Gastrocnemius medialis (tissue), 4 donors: ENCODE measurements around the gene SEC23A. TPM values are rescaled to one million over a fixed set of nuclear protein-coding genes. Genes with fewer than 3 reads are reported as not detected.
"Not testable (repeated sequence)": the region's sequence is repeated elsewhere in the genome, so short reads cannot be mapped to it uniquely, and the experiment has no call there.

ENCODE experiments used
- ATAC-seq, 2 donors: fragments of 150-250 bp; one replicate each; pipeline ENCODE4 v1.9.1; 2016
- DNase-seq, 2 donors: peaks; one replicate each; pipeline ENCODE4 v3.0.0-alpha.2; 2019
- H3K27ac ChIP-seq, 4 donors: fragments of 200-600 bp; sonication (generic); 1 replicate in 1 of 4; 2 replicates in 3 of 4; pipeline ENCODE4 v1.5.1; 2016 to 2018; ENCODE audit warnings: mild to moderate bottlenecking in 2 of 4, moderate library complexity in 1 of 4
- H3K27me3 ChIP-seq, 3 donors: fragments of 200-600 bp; sonication (generic) in 2 of 3; 1 replicate in 1 of 3; 2 replicates in 2 of 3; pipeline versions ENCODE4 v1.5.1 to v1.6.0; 2016 to 2019; ENCODE audit warnings: mild to moderate bottlenecking in 1 of 3, moderate library complexity in 1 of 3
- H3K36me3 ChIP-seq, 2 donors: fragments of 200-600 bp; sonication (generic) in 1 of 2; one replicate each; pipeline ENCODE4 v1.5.1; 2017 to 2018
- H3K4me1 ChIP-seq, 2 donors: fragments of 200-600 bp; sonication (generic) in 1 of 2; one replicate each; pipeline ENCODE4 v1.5.1; 2016 to 2017; ENCODE audit warnings: mild to moderate bottlenecking in 2 of 2
- H3K4me3 ChIP-seq, 4 donors: fragments of 200-600 bp; sonication (generic) in 3 of 4; 1 replicate in 1 of 4; 2 replicates in 3 of 4; pipeline ENCODE4 v1.5.1; 2016 to 2019; ENCODE audit warnings: mild to moderate bottlenecking in 2 of 4
- H3K9me3 ChIP-seq, 3 donors: fragments of 200-600 bp; sonication (generic) in 2 of 3; 1 replicate in 1 of 3; 2 replicates in 2 of 3; pipeline ENCODE4 v1.5.1; 2016 to 2019
- CTCF ChIP-seq, 5 experiments: fragments of 450-650 bp in 3 of 5; fragments of 200-600 bp in 2 of 5; sonication (generic) in 2 of 5; IDR thresholded peaks in 4 of 5; conservative IDR thresholded peaks in 1 of 5; 1 replicate in 4 of 5; 2 replicates in 1 of 5; pipeline ENCODE4 v1.5.1; 2016 to 2019; ENCODE audit warnings: antibody characterized with exemption in 5 of 5, mild to moderate bottlenecking in 3 of 5, moderate library complexity in 3 of 5
- POLR2A ChIP-seq, 2 donors: fragments of 450-650 bp; IDR thresholded peaks; one replicate each; pipeline ENCODE4 v1.6.1; 2017; ENCODE audit warnings: antibody characterized with exemption in 2 of 2, mild to moderate bottlenecking in 2 of 2, moderate library complexity in 2 of 2
- in situ Hi-C, 4 donors: fragments of 200-750 bp; cut with MboI; loops; one replicate each; pipeline versions ENCODE4 v1.15.0 to v1.8.0; 2017; ENCODE audit warnings: low sequenced_read_pairs in 4 of 4
- intact Hi-C: fragments of 100-400 bp; cut with DNase I; formaldehyde crosslinking; loops from one replicate; pipeline ENCODE4 v1.15.1; 2023; ENCODE audit warnings: low total_unique reads
- total RNA-seq, 4 donors: library from RNA; depleted of rRNA; stranded (reverse); fragments of >200 nt; gene quantifications; one replicate each; pipeline versions ENCODE4 v1.1.0 to v1.2.3, GENCODE V29; 2016

SEC23A gene
- total RNA-seq, 4 donors from 2014 or later: 79.9 to 183 (median 93.9) TPM

- DNase-seq (no peak), ATAC-seq (no peak)
- no peak overlapping the region for H3K4me3 ChIP-seq
- intact Hi-C loops: no loop called here
- no peaks in the 10 kb centered on the region for H3K27me3 ChIP-seq
- no peak overlapping the region for H3K27ac ChIP-seq
- H3K36me3 ChIP-seq: peaks cover 0 to 21% of the 10 kb centered on the region in 2 donors
- in situ Hi-C loops: no loop called here
- no peaks in the 10 kb centered on the region for H3K9me3 ChIP-seq
- H3K4me1 ChIP-seq: no peaks in the 10 kb centered on the region
- TF ChIP-seq POLR2A (IDR thresholded peaks at IDR 0.05): no peak
- TF ChIP-seq CTCF (IDR thresholded peaks at IDR 0.05 in 4 of 5, conservative IDR thresholded peaks at IDR 0.05 in 1 of 5): no peak
Measured at GRCh38 chr14:39028620-39029019, 74.4 kb downstream of the SEC23A start.

GRCh38 chr14:39025810-39026627 lies 77.0 kb downstream of the SEC23A start:
- Histone ChIP-seq H3K9me3 (no peaks in the 10 kb centered on the region), H3K36me3 (peaks cover 0 to 13% of the 10 kb centered on the region in 2 donors), H3K27ac (no peak overlapping the region), H3K27me3 (no peaks in the 10 kb centered on the region), H3K4me1 (no peaks in the 10 kb centered on the region), H3K4me3 (no peak overlapping the region)
- in situ Hi-C loops: no loop called here
- no peak for TF ChIP-seq POLR2A (IDR thresholded peaks at IDR 0.05)
- no peak for TF ChIP-seq CTCF (IDR thresholded peaks at IDR 0.05 in 4 of 5, conservative IDR thresholded peaks at IDR 0.05 in 1 of 5)
- ATAC-seq: no peak
- no peak for DNase-seq
- intact Hi-C loops: no loop called here

- ATAC-seq: no peak
- TF ChIP-seq CTCF (IDR thresholded peaks at IDR 0.05 in 4 of 5, conservative IDR thresholded peaks at IDR 0.05 in 1 of 5): no peak
- no peak for TF ChIP-seq POLR2A (IDR thresholded peaks at IDR 0.05)
Measured at GRCh38 chr14:39025250-39025809, 77.7 kb downstream of the SEC23A start.

GRCh38 chr14:39023939-39024871 lies 78.8 kb downstream of the SEC23A start:
- DNase-seq (no peak), ATAC-seq (no peak)
- TF ChIP-seq CTCF (IDR thresholded peaks at IDR 0.05 in 4 of 5, conservative IDR thresholded peaks at IDR 0.05 in 1 of 5) (no peak), POLR2A (IDR thresholded peaks at IDR 0.05) (no peak)
- no peaks in the 10 kb centered on the region for H3K36me3 ChIP-seq
- H3K4me3 ChIP-seq: no peak overlapping the region
- intact Hi-C loops (no loop called here), in situ Hi-C loops (loop anchor here in 1 of 4 donors (25.0 kb wide), 1 partner anchor 287 kb away; no protein-coding TSS in a partner anchor)
- H3K9me3 ChIP-seq: no peaks in the 10 kb centered on the region
- no peaks in the 10 kb centered on the region for H3K4me1 ChIP-seq
- no peak overlapping the region for H3K27ac ChIP-seq
- no peaks in the 10 kb centered on the region for H3K27me3 ChIP-seq

More at GRCh38 chr14:39025250-39025809, 77.7 kb downstream of the SEC23A start:
- H3K27ac ChIP-seq: no peak overlapping the region
- no peak for DNase-seq
- no peak overlapping the region for H3K4me3 ChIP-seq
- H3K4me1 ChIP-seq: no peaks in the 10 kb centered on the region
- H3K36me3 ChIP-seq: peaks cover 0 to 8% of the 10 kb centered on the region in 2 donors
- in situ Hi-C loops: no loop called here
- intact Hi-C loops: no loop called here
- H3K9me3 ChIP-seq: no peaks in the 10 kb centered on the region
- H3K27me3 ChIP-seq: no peaks in the 10 kb centered on the region

GRCh38 chr14:39017096-39018016 lies 85.7 kb downstream of the SEC23A start:
- not testable (repeated sequence) for H3K4me1 ChIP-seq, H3K9me3 ChIP-seq, H3K27me3 ChIP-seq, ATAC-seq, DNase-seq, H3K27ac ChIP-seq, H3K4me3 ChIP-seq, H3K36me3 ChIP-seq
- intact Hi-C loops (loop anchor here (5.0 kb wide), 1 partner anchor 295 kb away; no protein-coding TSS in a partner anchor), in situ Hi-C loops (loop anchor here in 3 of 4 donors (10.0 to 25.0 kb wide), 2 partner anchors 280 to 293 kb away; no protein-coding TSS in a partner anchor)
